HepG2 (cell line): ENCODE data around the gene BTN1A1. TPM values are rescaled to one million over a fixed set of nuclear protein-coding genes. Genes with fewer than 3 reads are reported as not detected.

Source experiments
- BCL6 ChIP-seq: IDR thresholded peaks from 2 replicates; pipeline ENCODE4 v1.6.1; 2016; ENCODE audit warnings: missing genetic modification reagents, missing compliant biosample characterization
- DMAP1 ChIP-seq: IDR thresholded peaks from 2 replicates; pipeline ENCODE4 v1.6.1; 2016
- GABPB1 ChIP-seq: IDR thresholded peaks from 2 replicates; pipeline ENCODE4 v1.6.1; 2016; ENCODE audit warnings: mild to moderate bottlenecking, missing genetic modification reagents, moderate library complexity, missing compliant biosample characterization
- GPN1 ChIP-seq: sonication (generic); formaldehyde crosslinking; IDR thresholded peaks from 2 replicates; pipeline ENCODE4 v1.5.1; 2020; ENCODE audit warnings: missing genetic modification reagents, borderline replicate concordance
- HNRNPK ChIP-seq: fragments of 200-400 bp; formaldehyde crosslinking; IDR thresholded peaks from 2 replicates; pipeline ENCODE4 v1.6.1; 2018; ENCODE audit warnings: low read length, low read depth, moderate library complexity, mild to moderate bottlenecking; ENCODE audit not compliant: poor library complexity, severe bottlenecking
- HOXA5 ChIP-seq: sonication (generic); formaldehyde crosslinking; IDR thresholded peaks from 2 replicates; pipeline ENCODE4 v1.4.0; 2020; ENCODE audit warnings: missing genetic modification reagents
- HOXD1 ChIP-seq: sonication (generic); formaldehyde crosslinking; IDR thresholded peaks from 2 replicates; pipeline ENCODE4 v1.5.0; 2020; ENCODE audit warnings: missing genetic modification reagents
- ISL2 ChIP-seq: sonication (generic); formaldehyde crosslinking; IDR thresholded peaks from 2 replicates; pipeline ENCODE4 v1.5.0; 2020; ENCODE audit warnings: missing genetic modification reagents
- MAFG ChIP-seq: sonication (generic); formaldehyde crosslinking; IDR thresholded peaks from 2 replicates; pipeline ENCODE4 v1.5.1; 2020; ENCODE audit warnings: mild to moderate bottlenecking, missing genetic modification reagents
- MAFK ChIP-seq, 2 experiments: IDR thresholded peaks in 1 of 2; conservative IDR thresholded peaks in 1 of 2; 2 replicates each; pipeline ENCODE4 v1.6.1; 2011; ENCODE audit warnings: improper control_type of control experiment in 2 of 2, low read length in 2 of 2
- MIER2 ChIP-seq: IDR thresholded peaks from 2 replicates; pipeline ENCODE4 v1.6.1; 2016; ENCODE audit warnings: missing biosample characterization, missing genetic modification reagents
- NPAS2 ChIP-seq: sonication (generic); formaldehyde crosslinking; IDR thresholded peaks from 2 replicates; pipeline ENCODE4 v1.8.0; 2022; ENCODE audit warnings: mild to moderate bottlenecking, missing genetic modification reagents, borderline replicate concordance
- POLR2AphosphoS2 ChIP-seq: IDR thresholded peaks from 2 replicates; pipeline ENCODE4 v1.6.1; 2011; ENCODE audit warnings: low read depth, low read length, improper control_type of control experiment
- RBAK ChIP-seq: sonication (generic); formaldehyde crosslinking; IDR thresholded peaks from 2 replicates; pipeline ENCODE4 v1.5.1; 2020; ENCODE audit warnings: mild to moderate bottlenecking, missing genetic modification reagents
- RBFOX2 ChIP-seq: fragments of 200-400 bp; formaldehyde crosslinking; IDR thresholded peaks from 2 replicates; pipeline ENCODE4 v1.6.1; 2017; ENCODE audit warnings: low read depth, mild to moderate bottlenecking, low read length
- RFXAP ChIP-seq: sonication (generic); formaldehyde crosslinking; IDR thresholded peaks from 2 replicates; pipeline ENCODE4 v1.4.0; 2020; ENCODE audit warnings: missing genetic modification reagents, borderline replicate concordance
- SNAPC2 ChIP-seq: sonication (generic); formaldehyde crosslinking; IDR thresholded peaks from 2 replicates; pipeline ENCODE4 v1.8.1; 2022; ENCODE audit warnings: mild to moderate bottlenecking, missing genetic modification reagents
- SNRNP70 ChIP-seq: fragments of 200-400 bp; formaldehyde crosslinking; IDR thresholded peaks from 2 replicates; pipeline ENCODE4 v1.6.1; 2017; ENCODE audit warnings: mild to moderate bottlenecking, low read depth, low read length, moderate library complexity
- STAT6 ChIP-seq: sonication (generic); formaldehyde crosslinking; IDR thresholded peaks from 2 replicates; pipeline ENCODE4 v1.4.0; 2020; ENCODE audit warnings: missing genetic modification reagents, mild to moderate bottlenecking, borderline replicate concordance
- TEAD2 ChIP-seq: sonication (generic); formaldehyde crosslinking; IDR thresholded peaks from 2 replicates; pipeline ENCODE4 v1.9.0; 2021; ENCODE audit warnings: missing genetic modification reagents
- ZNF263 ChIP-seq: sonication (generic); formaldehyde crosslinking; IDR thresholded peaks from 2 replicates; pipeline ENCODE4 v1.4.0; 2020; ENCODE audit warnings: missing genetic modification reagents
- ZNF333 ChIP-seq: sonication (generic); formaldehyde crosslinking; IDR thresholded peaks from 2 replicates; pipeline ENCODE4 v1.4.0; 2020; ENCODE audit warnings: mild to moderate bottlenecking, missing genetic modification reagents, borderline replicate concordance
- ZNF580 ChIP-seq: IDR thresholded peaks from 2 replicates; pipeline ENCODE4 v1.6.1; 2016; ENCODE audit warnings: low read depth, borderline replicate concordance
- ZNF589 ChIP-seq: sonication (generic); formaldehyde crosslinking; conservative IDR thresholded peaks from 2 replicates; pipeline ENCODE4 v1.8.0; 2022; ENCODE audit warnings: mild to moderate bottlenecking, moderate library complexity, missing genetic modification reagents
- ZNF773 ChIP-seq: sonication (generic); formaldehyde crosslinking; IDR thresholded peaks from 2 replicates; pipeline ENCODE4 v1.4.0; 2020; ENCODE audit warnings: missing genetic modification reagents, borderline replicate concordance
- ZSCAN12 ChIP-seq: sonication (generic); formaldehyde crosslinking; IDR thresholded peaks from 2 replicates; pipeline ENCODE4 v1.9.0; 2021; ENCODE audit warnings: mild to moderate bottlenecking, missing genetic modification reagents
- ZSCAN31 ChIP-seq: sonication (generic); formaldehyde crosslinking; IDR thresholded peaks from 2 replicates; pipeline ENCODE4 v1.5.0; 2020; ENCODE audit warnings: low read depth, mild to moderate bottlenecking, missing genetic modification reagents
- polyA plus RNA-seq, 8 experiments: library from polyadenylated mRNA; depleted of rRNA in 3 of 8; stranded (reverse) in 7 of 8; unstranded in 1 of 8; fragments of >200 nt; fragmentation: Illumina TruSeq in 4 of 8; extraction: Trizol in 4 of 8; gene quantifications; 2 replicates each; pipeline versions ENCODE4 v1.2.1 to v1.2.3, GENCODE V29; 2011 to 2016; ENCODE audit warnings: low read depth in 4 of 8, missing spikeins in 1 of 8, mixed read lengths in 1 of 8; ENCODE audit not compliant: insufficient read depth in 1 of 8
- total RNA-seq, 5 experiments: library from RNA; depleted of rRNA; stranded (reverse); fragments of >200 nt; fragmentation: Illumina TruSeq; extraction: Trizol; gene quantifications; 2 replicates each; pipeline ENCODE4 v1.2.3, GENCODE V29; 2016; ENCODE audit warnings: low read depth in 1 of 5
- TF ChIP-seq, protein P1 (sequence below): sonication (generic); formaldehyde crosslinking; IDR thresholded peaks from 2 replicates; pipeline ENCODE4 v1.8.0; 2022; ENCODE audit warnings: mild to moderate bottlenecking, missing genetic modification reagents

BTN1A1 gene
- total and polyA plus RNA-seq, 2 of the 13 experiments (the other 11 are each of a cell fraction or from before 2014, with no cell fraction given): 0.04 TPM; not detected in 1

GRCh38 chr6:26537160-26537845 is 37.2 kb downstream of the BTN1A1 start (continued):
- peak; percentile 38; the same call in 1 of the 2 replicates for TF ChIP-seq GABPB1 (CRISPR knock-in tag)
- TF ChIP-seq ZNF580 (CRISPR knock-in tag): peak; percentile 94
- TF ChIP-seq STAT6 (CRISPR knock-in tag): peak; percentile 53
- TF ChIP-seq TEAD2 (CRISPR knock-in tag): 0 out of 2 replicates have a peak, but pooled peaks have one; percentile 38
- no peak for TF ChIP-seq ZSCAN12 (CRISPR knock-in tag)
- TF ChIP-seq SNAPC2 (CRISPR knock-in tag): peak; percentile 34; the same call in 1 of the 2 replicates
- peak; percentile 56 for TF ChIP-seq DMAP1
- no peak for TF ChIP-seq GPN1 (CRISPR knock-in tag)
- TF ChIP-seq RBAK: no peak
- TF ChIP-seq MAFG: no peak
- no peak for TF ChIP-seq HNRNPK
- no peak for TF ChIP-seq MIER2 (CRISPR knock-in tag)
- peak; percentile 13 for TF ChIP-seq ZNF263 (CRISPR knock-in tag)
- peak; percentile 95; the same call in 1 of the 2 replicates for TF ChIP-seq ZSCAN31 (CRISPR knock-in tag)
- peak; percentile 67; the same call in 1 of the 2 replicates for TF ChIP-seq HOXA5 (CRISPR knock-in tag)
- peak; percentile 91; the same call in 1 of the 2 replicates for TF ChIP-seq RFXAP
- peak; percentile 74 for TF ChIP-seq ISL2 (CRISPR knock-in tag)
- peak; percentile 68; the same call in 1 of the 2 replicates for TF ChIP-seq BCL6 (CRISPR knock-in tag)
- TF ChIP-seq POLR2AphosphoS2: no peak
- peak; percentile 48; the same call in 1 of the 2 replicates for TF ChIP-seq HOXD1
- peak; percentile 80; the same call in 1 of the 2 replicates for TF ChIP-seq ZNF333 (CRISPR knock-in tag)
- TF ChIP-seq, protein P1, sequence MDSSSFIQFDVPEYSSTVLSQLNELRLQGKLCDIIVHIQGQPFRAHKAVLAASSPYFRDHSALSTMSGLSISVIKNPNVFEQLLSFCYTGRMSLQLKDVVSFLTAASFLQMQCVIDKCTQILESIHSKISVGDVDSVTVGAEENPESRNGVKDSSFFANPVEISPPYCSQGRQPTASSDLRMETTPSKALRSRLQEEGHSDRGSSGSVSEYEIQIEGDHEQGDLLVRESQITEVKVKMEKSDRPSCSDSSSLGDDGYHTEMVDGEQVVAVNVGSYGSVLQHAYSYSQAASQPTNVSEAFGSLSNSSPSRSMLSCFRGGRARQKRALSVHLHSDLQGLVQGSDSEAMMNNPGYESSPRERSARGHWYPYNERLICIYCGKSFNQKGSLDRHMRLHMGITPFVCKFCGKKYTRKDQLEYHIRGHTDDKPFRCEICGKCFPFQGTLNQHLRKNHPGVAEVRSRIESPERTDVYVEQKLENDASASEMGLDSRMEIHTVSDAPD: peak; percentile 93
- TF ChIP-seq SNRNP70: no peak
- TF ChIP-seq ZNF773 (CRISPR knock-in tag): no peak
- TF ChIP-seq ZNF589 (CRISPR knock-in tag): peak; percentile 93
- TF ChIP-seq NPAS2 (CRISPR knock-in tag): no peak
- TF ChIP-seq MAFK (conservative IDR thresholded peaks at IDR 0.05 in 1 of 2, IDR thresholded peaks at IDR 0.05 in 1 of 2; ENCODE audit: low read length in 2 of 2): no peak; a peak in 1 of 4 replicates
- TF ChIP-seq RBFOX2: no peak
